Keratinocyte (primary cell): Measurements from ENCODE around the gene PTDSS2. TPM values are rescaled to one million over a fixed set of nuclear protein-coding genes. Genes with fewer than 3 reads are reported as not detected.
"Not testable (repeated sequence)": the region's sequence is repeated elsewhere in the genome, so short reads cannot be mapped to it uniquely, and the experiment has no call there.

ENCODE experiments used
- DNase-seq: peaks from one replicate; pipeline ENCODE4 v3.0.0-alpha.2; 2011; ENCODE audit warnings: low read depth, missing footprints, low spot score
- FAIRE-seq: peaks from 2 replicates; lab custom pipeline; 2011; peaks lifted over from hg19 to GRCh38; lab: Jason Lieb, UNC
- H2AFZ ChIP-seq: 2 replicates; pipeline ENCODE4 v1.6.0; 2012; ENCODE audit warnings: low read length, control low read depth, inconsistent platforms; ENCODE audit not compliant: control insufficient read depth
- H3K27ac ChIP-seq: 2 replicates; pipeline ENCODE4 v1.5.1; 2011; ENCODE audit warnings: low read length; ENCODE audit not compliant: control insufficient read depth, insufficient read depth
- H3K27me3 ChIP-seq: 3 replicates; pipeline ENCODE4 v1.6.0; 2011; ENCODE audit warnings: low read length; ENCODE audit not compliant: control insufficient read depth, insufficient read depth; ENCODE audit errors: extremely low read depth
- H3K36me3 ChIP-seq, 2 experiments: 2 replicates in 1 of 2; 3 replicates in 1 of 2; pipeline ENCODE4 v1.5.1; 2011; ENCODE audit warnings: low read length in 2 of 2, mild to moderate bottlenecking in 1 of 2; ENCODE audit not compliant: control insufficient read depth in 2 of 2, insufficient read depth in 2 of 2; ENCODE audit errors: extremely low read depth in 1 of 2
- H3K4me1 ChIP-seq: 3 replicates; pipeline ENCODE4 v1.5.1; 2011; ENCODE audit warnings: low read length; ENCODE audit not compliant: control insufficient read depth, insufficient read depth; ENCODE audit errors: extremely low read depth
- H3K4me2 ChIP-seq: 3 replicates; pipeline ENCODE4 v1.6.0; 2011; ENCODE audit warnings: low read depth, low read length; ENCODE audit not compliant: control insufficient read depth, insufficient read depth; ENCODE audit errors: extremely low read depth
- H3K4me3 ChIP-seq, 3 experiments: fragments of 200-600 bp in 1 of 3; sonication (generic) in 1 of 3; 2 replicates in 2 of 3; 3 replicates in 1 of 3; pipeline ENCODE4 v1.5.1; 2011 to 2016; ENCODE audit warnings: low read length in 3 of 3, mild to moderate bottlenecking in 3 of 3, control low read depth in 2 of 3, inconsistent platforms in 1 of 3, low read depth in 1 of 3, mixed read lengths in 1 of 3, mixed run types in 1 of 3, moderate library complexity in 1 of 3; ENCODE audit not compliant: control insufficient read depth in 2 of 3, insufficient read depth in 2 of 3; ENCODE audit errors: extremely low read depth in 1 of 3
- H3K79me2 ChIP-seq: 2 replicates; pipeline ENCODE4 v1.6.0; 2012; ENCODE audit warnings: low read length; ENCODE audit not compliant: control insufficient read depth, insufficient read depth
- H3K9ac ChIP-seq: 3 replicates; pipeline ENCODE4 v1.6.0; 2011; ENCODE audit warnings: low read length; ENCODE audit not compliant: control insufficient read depth, insufficient read depth; ENCODE audit errors: extremely low read depth
- H3K9me1 ChIP-seq: 3 replicates; pipeline ENCODE4 v1.6.0; 2011; ENCODE audit warnings: low read length; ENCODE audit not compliant: control insufficient read depth, insufficient read depth; ENCODE audit errors: extremely low read depth
- H3K9me3 ChIP-seq: 2 replicates; pipeline ENCODE4 v1.5.1; 2012; ENCODE audit warnings: low read depth, low read length; ENCODE audit not compliant: control insufficient read depth
- H4K20me1 ChIP-seq: 3 replicates; pipeline ENCODE4 v1.6.0; 2011; ENCODE audit warnings: low read length; ENCODE audit not compliant: control insufficient read depth, insufficient read depth; ENCODE audit errors: extremely low read depth
- EZH2 ChIP-seq: IDR thresholded peaks from one replicate; pipeline ENCODE4 v1.6.1; 2012; ENCODE audit warnings: inconsistent platforms, mild to moderate bottlenecking, low read length, moderate library complexity
- dilution Hi-C: fragments of 300-500 bp; cut with MboI; formaldehyde crosslinking; loops from one replicate; pipeline ENCODE4 v1.7.0; 2020; ENCODE audit warnings: low sequenced_read_pairs; ENCODE audit not compliant: extremely low pct_ligation_motif_present
- polyA plus RNA-seq, 5 experiments: library from polyadenylated mRNA; depleted of rRNA in 3 of 5; stranded (reverse) in 3 of 5; stranded (forward) in 1 of 5; unstranded in 1 of 5; fragments of >200 nt; gene quantifications; 1 replicate in 1 of 5; 2 replicates in 3 of 5; 3 replicates in 1 of 5; pipeline versions ENCODE4 v1.2.1 to v1.2.3, GENCODE V29; 2011 to 2012; ENCODE audit warnings: missing spikeins in 2 of 5, low read depth in 1 of 5, low replicate concordance in 1 of 5
- TF ChIP-seq, protein P1 (sequence below), 3 experiments: IDR thresholded peaks in 1 of 3; conservative IDR thresholded peaks in 1 of 3; optimal IDR thresholded peaks in 1 of 3; 2 replicates in 2 of 3; 3 replicates in 1 of 3; pipeline versions ENCODE3 to v1.5.1; 2011; ENCODE audit warnings: low read length in 3 of 3, mild to moderate bottlenecking in 3 of 3, moderate library complexity in 2 of 3, control low read depth in 1 of 3, inconsistent platforms in 1 of 3; ENCODE audit not compliant: insufficient read depth in 2 of 3; ENCODE audit errors: extremely low read depth in 1 of 3

Gene PTDSS2
- polyA plus RNA-seq, 1 donor (not counting 4 experiments of a cell fraction or from before 2014, with no cell fraction given): 21.6 TPM

DNA sequence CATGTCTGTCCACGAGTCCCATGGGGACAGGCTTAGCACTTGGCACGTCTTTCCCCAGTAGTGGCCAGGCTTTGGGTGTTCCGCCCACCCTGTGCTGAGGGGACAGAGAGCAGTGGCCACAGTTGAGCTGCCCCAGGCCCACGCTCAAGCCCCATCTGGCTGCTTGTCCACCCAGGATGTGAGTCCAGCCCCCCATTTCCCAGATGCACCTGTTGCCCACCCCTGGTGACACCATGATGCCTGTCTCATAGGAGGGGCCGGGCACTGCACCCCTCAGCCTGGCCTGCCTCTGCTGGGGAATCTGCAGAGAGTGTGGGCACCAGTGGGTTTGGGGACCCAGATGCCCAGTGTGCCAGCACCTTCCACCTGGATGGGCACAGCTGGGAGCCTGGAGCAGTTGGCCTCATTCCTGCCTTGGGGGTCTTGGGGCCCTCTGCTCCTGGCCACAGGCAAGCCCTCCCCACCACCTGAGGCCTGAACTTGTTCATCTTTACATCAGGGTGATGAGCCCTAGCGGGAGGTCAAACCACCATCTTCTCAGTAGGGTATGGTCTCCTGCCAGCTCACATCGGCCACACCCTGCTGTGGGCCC is 41.0 kb upstream of the PTDSS2 start:
- Histone ChIP-seq H3K4me1 (peaks cover 5% of the 10 kb centered on the region), H4K20me1 (peaks cover 16% of the 10 kb centered on the region), H3K9me3 (no peaks in the 10 kb centered on the region), H3K4me3 (no peak overlapping the region), H3K4me2 (no peak overlapping the region), H3K9me1 (no peaks in the 10 kb centered on the region), H2AFZ (no peak overlapping the region), H3K9ac (no peak overlapping the region), H3K27ac (no peak overlapping the region), H3K36me3 (peaks cover 16 to 19% of the 10 kb centered on the region in 2 experiments), H3K79me2 (no peaks in the 10 kb centered on the region), H3K27me3 (no peaks in the 10 kb centered on the region)
- FAIRE-seq (no peak), DNase-seq (no peak)
- no peak for TF ChIP-seq EZH2
- TF ChIP-seq, protein P1, sequence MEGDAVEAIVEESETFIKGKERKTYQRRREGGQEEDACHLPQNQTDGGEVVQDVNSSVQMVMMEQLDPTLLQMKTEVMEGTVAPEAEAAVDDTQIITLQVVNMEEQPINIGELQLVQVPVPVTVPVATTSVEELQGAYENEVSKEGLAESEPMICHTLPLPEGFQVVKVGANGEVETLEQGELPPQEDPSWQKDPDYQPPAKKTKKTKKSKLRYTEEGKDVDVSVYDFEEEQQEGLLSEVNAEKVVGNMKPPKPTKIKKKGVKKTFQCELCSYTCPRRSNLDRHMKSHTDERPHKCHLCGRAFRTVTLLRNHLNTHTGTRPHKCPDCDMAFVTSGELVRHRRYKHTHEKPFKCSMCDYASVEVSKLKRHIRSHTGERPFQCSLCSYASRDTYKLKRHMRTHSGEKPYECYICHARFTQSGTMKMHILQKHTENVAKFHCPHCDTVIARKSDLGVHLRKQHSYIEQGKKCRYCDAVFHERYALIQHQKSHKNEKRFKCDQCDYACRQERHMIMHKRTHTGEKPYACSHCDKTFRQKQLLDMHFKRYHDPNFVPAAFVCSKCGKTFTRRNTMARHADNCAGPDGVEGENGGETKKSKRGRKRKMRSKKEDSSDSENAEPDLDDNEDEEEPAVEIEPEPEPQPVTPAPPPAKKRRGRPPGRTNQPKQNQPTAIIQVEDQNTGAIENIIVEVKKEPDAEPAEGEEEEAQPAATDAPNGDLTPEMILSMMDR (optimal IDR thresholded peaks at IDR 0.05 in 1 of 3, IDR thresholded peaks at IDR 0.05 in 1 of 3, conservative IDR thresholded peaks at IDR 0.05 in 1 of 3; ENCODE audit: extremely low read depth in 1 of 3, insufficient read depth in 2 of 3, low read length in 3 of 3): no peak
- dilution Hi-C loops: no loop called here

DNA sequence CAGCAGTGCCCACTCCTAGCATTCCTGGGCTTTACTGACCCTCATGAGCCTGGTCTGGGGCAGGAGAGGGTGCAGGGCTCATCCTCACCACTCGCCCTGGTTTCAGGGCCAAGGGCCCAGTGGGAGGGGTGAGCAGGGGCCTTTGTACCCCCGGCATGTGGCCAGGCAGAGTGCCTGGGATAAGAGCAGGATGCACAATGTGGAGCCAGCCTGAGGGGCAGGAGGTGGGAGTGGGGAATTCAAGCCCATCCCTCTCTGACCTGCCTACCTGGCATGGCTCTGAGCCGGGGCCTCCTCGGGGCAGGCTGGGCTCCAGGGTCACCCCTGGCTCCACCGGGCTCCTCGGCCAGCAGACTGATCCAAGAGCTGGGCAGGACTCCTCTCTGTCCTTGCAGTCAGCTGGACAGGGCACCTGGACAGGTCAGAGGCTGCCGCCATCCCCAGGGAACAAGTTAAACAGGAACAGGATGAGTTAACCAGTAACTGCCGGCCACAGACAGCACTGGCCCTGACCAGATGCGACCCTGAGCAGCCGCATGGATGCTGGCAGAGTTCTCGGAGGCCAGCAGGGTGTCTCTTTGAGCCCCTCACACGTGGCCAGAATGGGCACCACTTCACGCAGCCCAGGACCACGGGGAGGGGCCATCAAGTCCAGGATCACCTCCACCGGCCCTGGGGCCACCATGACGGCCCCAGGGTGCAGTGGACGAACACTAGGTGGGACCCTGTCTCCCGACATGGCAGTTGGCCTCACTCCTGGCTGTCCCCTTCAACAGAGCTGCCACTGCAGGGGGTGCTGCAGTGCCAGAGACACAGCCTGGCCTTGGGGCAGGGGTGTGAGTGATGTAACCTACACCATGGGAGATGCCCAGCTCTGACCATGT is 40.2 kb upstream of the PTDSS2 start:
- no peak overlapping the region for H2AFZ ChIP-seq
- FAIRE-seq (no peak), DNase-seq (no peak)
- dilution Hi-C loops: no loop called here
- no peak for TF ChIP-seq EZH2
- TF ChIP-seq, protein P1 (optimal IDR thresholded peaks at IDR 0.05 in 1 of 3, IDR thresholded peaks at IDR 0.05 in 1 of 3, conservative IDR thresholded peaks at IDR 0.05 in 1 of 3; ENCODE audit: extremely low read depth in 1 of 3, insufficient read depth in 2 of 3, low read length in 3 of 3): peak in 2 of 3 experiments; percentile 7 to 18
- H3K27ac ChIP-seq: no peak overlapping the region
- H3K9me3 ChIP-seq: no peaks in the 10 kb centered on the region
- H3K4me2 ChIP-seq: no peak overlapping the region
- peaks cover 4% of the 10 kb centered on the region for H3K27me3 ChIP-seq
- H3K36me3 ChIP-seq: peaks cover 10 to 11% of the 10 kb centered on the region in 2 experiments
- no peaks in the 10 kb centered on the region for H3K79me2 ChIP-seq
- peaks cover 11% of the 10 kb centered on the region for H4K20me1 ChIP-seq
- H3K9me1 ChIP-seq: no peaks in the 10 kb centered on the region
- no peak overlapping the region for H3K9ac ChIP-seq
- H3K4me1 ChIP-seq: peaks cover 10% of the 10 kb centered on the region
- no peak overlapping the region for H3K4me3 ChIP-seq

DNA sequence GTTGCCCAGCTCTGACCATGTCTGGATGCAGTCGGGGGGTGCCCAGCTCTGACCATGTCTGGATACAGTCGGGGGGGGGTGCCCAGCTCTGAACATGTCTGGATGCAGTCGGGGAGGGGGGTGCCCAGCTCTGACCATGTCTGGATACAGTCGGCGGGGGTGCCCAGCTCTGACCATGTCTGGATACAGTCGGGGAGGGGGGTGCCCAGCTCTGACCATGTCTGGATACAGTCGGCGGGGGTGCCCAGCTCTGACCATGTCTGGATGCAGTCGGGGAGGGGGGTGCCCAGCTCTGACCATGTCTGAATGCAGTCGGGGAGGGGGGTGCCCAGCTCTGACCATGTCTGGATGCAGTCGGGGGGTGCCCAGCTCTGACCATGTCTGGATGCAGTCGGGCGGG is 39.4 kb upstream of the PTDSS2 start:
- not testable (repeated sequence) for DNase-seq, FAIRE-seq
- H3K4me1 ChIP-seq: peaks cover 14% of the 10 kb centered on the region

More for the DNA sequence above, 39.4 kb upstream of the PTDSS2 start:
- H4K20me1 ChIP-seq, H3K36me3 ChIP-seq, H3K9me1 ChIP-seq, H3K27ac ChIP-seq, H2AFZ ChIP-seq, H3K27me3 ChIP-seq, H3K4me3 ChIP-seq, H3K9me3 ChIP-seq, H3K9ac ChIP-seq, H3K79me2 ChIP-seq, H3K4me2 ChIP-seq, dilution Hi-C loops: not testable (repeated sequence)
